ENCODE results near the gene AHR.
A peak's percentile ranks its signal among the peaks of the same experiment; 100 is the strongest.

AHR gene

GRCh38 chr7:17304926-17305325 lies 6.5 kb downstream of the AHR start:
- peak in 1 of 5 donors; percentile 68 for DNase-seq

- no peak for DNase-seq
Observed at GRCh38 chr7:17305387-17306171, 7.1 kb downstream of the AHR start.

DNA sequence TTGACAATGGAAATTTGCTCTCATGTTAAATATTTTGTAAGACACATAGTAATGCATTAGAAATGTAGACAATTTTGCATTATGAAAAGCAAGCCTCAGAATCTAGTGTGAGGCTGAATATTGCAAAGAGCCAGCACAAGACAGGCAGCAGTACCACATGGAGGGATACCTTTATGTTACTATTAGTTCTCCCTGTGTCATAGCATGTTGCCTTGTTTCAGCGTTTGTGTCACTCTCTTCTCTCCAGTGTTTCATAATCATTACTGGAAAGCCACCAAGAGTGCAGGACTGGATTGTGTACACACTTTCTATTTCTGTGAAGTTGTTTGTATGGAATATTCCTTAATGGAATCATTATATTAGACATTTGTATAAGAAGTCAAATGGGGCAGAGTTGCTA lies 8.5 kb downstream of the AHR start:
- DNase-seq, result no peak

DNA sequence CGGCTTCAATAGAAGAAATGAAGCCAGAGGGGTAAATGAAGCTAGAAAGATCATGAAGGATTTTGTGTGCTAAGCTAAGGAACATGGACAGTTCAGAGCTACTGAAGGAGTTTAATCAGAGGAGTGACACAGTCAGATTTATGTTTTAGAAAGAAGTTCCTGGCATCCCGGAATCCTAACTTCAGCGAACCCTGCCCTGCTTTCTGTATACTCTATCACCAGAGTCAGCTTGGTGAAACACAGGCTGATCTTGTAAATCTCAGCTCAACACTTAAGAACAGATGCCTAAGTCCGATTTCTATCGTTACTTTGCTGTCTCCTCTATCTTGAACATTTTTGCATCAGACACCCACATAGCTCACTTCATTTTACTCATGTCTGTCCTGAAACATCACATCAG lies 9.1 kb downstream of the AHR start:
- DNase-seq, result no peak

DNA sequence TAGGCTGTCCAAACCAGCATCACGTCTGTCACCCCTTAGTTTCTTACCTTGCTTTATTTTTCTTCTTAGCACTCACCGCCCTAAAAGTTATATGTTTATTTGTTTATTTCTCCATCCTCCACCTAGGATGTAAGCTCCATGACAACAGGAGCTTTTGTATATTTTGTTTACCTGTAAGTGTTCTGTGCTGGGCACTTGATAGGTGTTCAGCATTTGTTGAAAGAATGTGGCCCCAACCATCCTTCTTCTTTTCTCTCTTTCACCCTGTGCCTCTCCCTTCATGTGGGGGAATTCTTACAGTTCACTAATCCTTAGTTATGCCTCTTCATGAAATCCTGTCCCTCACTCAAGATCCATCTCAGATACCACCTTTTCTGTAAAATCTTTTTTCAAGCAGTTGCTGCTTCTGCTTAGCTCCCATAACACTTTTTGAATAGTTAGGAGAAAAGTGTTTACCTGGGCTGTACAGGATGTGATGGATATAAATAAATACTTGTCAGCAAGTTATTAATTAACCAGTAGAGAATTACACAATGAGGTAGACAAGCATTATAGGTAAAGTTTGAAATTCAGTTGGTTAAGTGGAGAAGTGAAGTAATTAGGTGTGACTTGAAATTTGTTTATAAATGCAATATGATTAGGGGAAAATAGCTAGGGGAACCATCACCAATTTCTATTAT lies 9.7 kb downstream of the AHR start:
- DNase-seq, result no peak

DNA sequence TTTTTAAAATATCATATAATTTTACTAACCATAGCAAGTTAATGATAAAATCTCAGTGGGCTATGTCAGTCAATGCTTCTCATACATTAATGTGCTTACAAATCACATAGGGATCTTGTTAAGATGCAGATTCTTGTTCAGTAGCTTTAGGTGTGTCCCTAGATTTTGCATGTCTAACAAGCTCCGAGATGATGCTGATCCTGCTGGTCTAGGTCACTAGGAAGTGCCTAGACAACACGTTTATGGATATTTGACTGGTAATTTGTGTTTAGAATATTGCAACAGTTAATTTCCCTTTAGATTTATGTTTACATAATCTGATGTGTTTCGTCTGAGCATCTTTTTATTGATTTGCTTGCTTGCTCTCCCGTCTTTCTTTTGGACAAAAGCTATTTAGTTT lies 12.7 kb downstream of the AHR start:
- DNase-seq, result no peak

GRCh38 chr7:17311952-17312351 lies 13.5 kb downstream of the AHR start:
- DNase-seq, result no peak

DNA sequence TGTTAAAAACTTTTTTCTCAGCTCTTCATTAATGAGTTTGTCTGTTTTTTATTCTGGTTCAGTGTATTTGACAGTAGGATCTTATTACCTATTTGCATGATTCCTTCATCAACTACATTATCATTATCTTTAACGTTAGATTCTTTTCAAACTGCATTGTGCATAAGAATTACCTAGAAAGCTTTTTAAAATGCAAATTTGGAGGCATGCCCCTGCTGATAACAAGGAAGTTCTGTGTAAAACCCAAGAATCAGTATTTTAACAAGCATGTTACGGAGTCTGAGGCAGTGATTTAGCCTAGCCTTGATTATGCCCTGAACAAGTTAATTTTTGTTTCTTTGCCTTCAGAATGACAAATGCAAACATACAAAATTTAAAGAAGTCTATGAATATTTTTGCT lies 14.2 kb downstream of the AHR start:
- DNase-seq, result no peak

- DNase-seq, result no peak
Observed at GRCh38 chr7:17313194-17313593, 14.7 kb downstream of the AHR start.

DNA sequence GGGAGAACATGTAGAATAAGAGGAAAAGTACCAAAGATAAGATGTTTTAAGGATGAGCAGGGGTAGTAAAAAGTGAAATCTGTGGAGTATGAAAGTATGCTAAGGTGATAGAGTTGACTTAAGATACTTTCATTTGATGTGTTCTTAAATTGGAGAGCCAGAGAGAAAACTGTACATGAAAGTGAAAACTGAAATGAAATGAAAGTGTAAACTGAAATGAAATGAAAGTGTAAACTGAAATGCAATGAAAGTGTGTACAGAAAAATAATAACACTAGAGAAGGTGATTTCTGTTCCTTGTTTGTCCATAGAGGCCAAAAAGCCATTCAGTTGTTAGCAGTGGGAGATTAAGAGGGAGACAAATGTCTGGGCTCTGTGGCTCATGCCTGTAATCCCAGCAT lies 17.5 kb downstream of the AHR start:
- no peak for DNase-seq

GRCh38 chr7:17318146-17318545 lies 19.7 kb downstream of the AHR start:
- no peak for DNase-seq

DNA sequence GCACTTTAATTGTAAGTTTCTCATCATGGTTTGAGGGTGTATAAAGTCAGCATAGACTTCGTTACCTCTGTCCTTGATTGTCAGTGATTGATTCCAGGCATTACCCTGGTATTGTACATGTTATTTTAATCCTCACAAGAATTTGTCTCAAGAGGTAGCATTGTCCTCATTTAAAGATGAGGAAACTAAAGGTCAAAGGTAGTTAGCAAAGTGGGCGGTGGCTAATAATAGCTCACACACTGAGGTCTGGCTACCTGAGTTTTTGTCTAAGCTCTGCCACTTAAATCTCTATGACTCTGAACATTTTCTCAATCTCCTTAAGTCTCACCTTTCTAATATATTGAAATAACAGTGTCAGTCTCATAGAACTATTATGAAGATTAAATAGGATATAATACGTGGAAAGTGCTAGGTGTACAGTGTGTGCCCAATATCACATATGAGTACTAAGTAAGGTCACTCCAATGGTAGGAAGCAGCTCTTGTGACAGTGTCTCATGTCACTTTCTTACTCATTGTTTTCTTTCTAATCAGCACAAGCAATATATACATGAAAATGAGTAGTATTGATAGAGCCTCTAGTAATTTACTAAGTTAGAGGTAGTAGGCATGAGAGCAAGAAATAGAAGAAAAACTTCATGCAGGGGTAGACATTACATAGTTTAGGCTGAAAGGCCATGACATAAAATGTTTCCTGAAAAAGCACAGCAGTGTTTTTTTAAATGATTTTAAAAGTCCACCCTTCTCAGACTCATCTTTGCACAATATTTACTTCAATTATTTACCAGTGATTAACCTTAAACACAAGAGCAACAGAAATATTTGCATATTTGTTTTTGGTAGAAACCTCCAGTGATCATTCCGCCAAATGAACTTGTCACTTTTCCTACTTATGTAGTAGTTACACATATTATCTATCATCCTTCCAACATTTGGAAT lies 21.0 kb downstream of the AHR start:
- no peak for DNase-seq

GRCh38 chr7:17320102-17320497 lies 21.6 kb downstream of the AHR start:
- no peak for DNase-seq

GRCh38 chr7:17320657-17321056 lies 22.2 kb downstream of the AHR start:
- no peak for DNase-seq

GRCh38 chr7:17325364-17325763 lies 26.9 kb downstream of the AHR start:
- DNase-seq, result no peak

DNA sequence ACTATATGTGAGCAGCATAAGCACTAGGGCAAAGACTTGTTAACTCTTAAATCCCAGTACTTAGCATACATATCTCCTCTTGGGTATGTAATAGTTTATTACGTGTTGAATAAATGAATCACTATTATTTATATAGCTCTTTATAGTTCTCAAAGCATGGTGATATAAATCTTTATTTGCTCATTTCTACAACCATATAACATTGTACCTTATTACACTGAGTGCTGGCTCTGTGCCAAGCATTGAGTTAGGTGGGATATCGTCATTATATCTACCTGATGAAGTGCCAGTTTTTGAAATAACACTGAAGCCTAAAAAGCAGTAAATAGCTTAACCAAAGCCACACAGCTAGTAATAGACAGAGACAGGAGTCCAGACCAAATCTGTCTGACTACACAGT lies 27.9 kb downstream of the AHR start:
- DNase-seq, result no peak

- DNase-seq, result no peak
Observed at GRCh38 chr7:17328641-17329040, 30.2 kb downstream of the AHR start.

DNA sequence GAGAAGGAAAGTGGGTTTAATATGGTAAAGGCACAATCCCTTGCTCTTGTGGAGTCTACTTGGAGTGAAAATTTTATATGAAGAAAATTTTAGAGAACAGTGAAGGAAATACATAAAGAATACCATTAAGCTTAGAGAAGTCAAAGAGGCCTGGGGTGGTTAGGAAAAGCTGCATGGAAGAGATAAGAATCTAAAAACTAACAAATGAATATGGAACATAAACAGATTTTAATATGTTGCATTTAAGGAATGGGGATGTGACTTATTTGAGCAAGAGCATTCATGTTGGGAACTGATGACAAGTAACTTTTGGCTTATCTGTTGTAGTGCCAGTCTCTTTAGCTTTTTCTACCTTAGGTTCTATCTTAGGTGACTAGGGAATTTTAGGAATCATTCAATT lies 31.0 kb downstream of the AHR start:
- DNase-seq, result no peak

- no peak for DNase-seq
Observed at GRCh38 chr7:17331891-17332501, 33.5 kb downstream of the AHR start.

GRCh38 chr7:17333221-17333620 lies 34.8 kb downstream of the AHR start:
- no peak for DNase-seq

DNA sequence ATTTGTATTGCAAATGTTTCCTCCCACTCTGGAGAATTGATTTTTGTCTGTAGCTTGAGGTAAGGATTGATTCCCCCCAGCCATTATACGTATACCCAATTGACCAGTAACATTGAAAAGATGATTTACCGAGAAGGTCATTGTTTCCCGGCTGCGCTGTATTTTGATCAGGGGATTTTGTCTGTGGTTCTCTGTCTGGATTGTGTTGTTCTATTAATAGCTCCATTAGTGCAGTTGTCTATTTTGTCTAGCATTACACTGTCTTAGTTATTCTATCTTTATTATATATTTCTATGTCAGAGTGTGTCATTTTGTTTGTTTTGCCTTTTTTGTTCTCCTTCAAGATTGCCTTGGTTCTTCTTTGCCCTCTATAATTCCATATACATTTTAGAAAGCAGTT lies 37.7 kb downstream of the AHR start:
- DNase-seq, result no peak

DNA sequence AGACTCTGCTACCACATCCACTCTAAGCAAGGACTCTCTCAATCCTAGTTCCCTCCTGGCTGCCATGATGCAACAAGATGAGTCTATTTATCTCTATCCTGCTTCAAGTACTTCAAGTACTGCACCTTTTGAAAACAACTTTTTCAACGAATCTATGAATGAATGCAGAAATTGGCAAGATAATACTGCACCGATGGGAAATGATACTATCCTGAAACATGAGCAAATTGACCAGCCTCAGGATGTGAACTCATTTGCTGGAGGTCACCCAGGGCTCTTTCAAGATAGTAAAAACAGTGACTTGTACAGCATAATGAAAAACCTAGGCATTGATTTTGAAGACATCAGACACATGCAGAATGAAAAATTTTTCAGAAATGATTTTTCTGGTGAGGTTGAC lies 40.7 kb downstream of the AHR start:
- DNase-seq, result no peak

DNA sequence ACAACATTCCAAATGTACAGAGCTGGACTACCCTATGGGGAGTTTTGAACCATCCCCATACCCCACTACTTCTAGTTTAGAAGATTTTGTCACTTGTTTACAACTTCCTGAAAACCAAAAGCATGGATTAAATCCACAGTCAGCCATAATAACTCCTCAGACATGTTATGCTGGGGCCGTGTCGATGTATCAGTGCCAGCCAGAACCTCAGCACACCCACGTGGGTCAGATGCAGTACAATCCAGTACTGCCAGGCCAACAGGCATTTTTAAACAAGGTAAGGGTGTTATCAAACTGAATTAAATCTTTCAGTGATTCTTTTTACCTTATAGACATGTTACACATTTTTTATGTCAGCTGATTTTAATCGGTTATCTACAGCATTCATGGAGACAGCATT lies 41.5 kb downstream of the AHR start:
- no peak for DNase-seq
